Cardiac fibroblast (primary cell): ENCODE measurements around the gene RUNX2.

Experiments
- DNase-seq, 2 donors: peaks; one replicate each; pipeline versions ENCODE4 v3.0.0 to v3.0.0-alpha.2; 2010; ENCODE audit warnings: low read depth in 2 of 2
- H3K4me3 ChIP-seq, 2 donors: replicated peaks in 1 of 2; 1 replicate in 1 of 2; 2 replicates in 1 of 2; pipeline ENCODE4 v1.5.1; 2011; ENCODE audit warnings: low read depth in 2 of 2, low read length in 2 of 2, mild to moderate bottlenecking in 2 of 2, moderate library complexity in 1 of 2
- CTCF ChIP-seq: IDR thresholded peaks from one replicate; pipeline ENCODE4 v1.5.1; 2011; ENCODE audit warnings: low read depth, mild to moderate bottlenecking, low read length, inconsistent platforms

RUNX2 gene

DNA sequence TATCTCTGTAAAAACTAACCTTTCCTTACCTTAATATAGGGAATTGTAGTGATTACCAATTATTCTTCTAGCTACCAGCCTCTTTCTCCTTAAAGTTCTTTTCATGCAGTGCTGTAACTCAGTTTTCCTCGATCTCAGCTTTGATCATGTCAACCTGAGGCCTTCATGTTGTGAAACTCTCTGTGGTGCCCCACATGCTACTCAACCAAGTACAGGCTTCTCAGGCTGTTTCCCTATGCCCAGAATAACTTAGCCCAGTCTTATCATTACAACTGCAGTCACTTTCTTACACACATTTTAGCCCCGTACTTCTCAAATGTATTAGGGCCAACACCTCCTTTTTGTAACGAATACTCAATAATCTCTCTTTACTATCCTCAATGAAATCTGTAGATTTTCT is 139.7 kb downstream of the RUNX2 start:
- no peak for TF ChIP-seq CTCF
- DNase-seq = no peak
- H3K4me3 ChIP-seq = no peak overlapping the region

GRCh38 chr6:45469663-45470062 is 141.5 kb downstream of the RUNX2 start:
- no peak for DNase-seq
- TF ChIP-seq CTCF = no peak

DNA sequence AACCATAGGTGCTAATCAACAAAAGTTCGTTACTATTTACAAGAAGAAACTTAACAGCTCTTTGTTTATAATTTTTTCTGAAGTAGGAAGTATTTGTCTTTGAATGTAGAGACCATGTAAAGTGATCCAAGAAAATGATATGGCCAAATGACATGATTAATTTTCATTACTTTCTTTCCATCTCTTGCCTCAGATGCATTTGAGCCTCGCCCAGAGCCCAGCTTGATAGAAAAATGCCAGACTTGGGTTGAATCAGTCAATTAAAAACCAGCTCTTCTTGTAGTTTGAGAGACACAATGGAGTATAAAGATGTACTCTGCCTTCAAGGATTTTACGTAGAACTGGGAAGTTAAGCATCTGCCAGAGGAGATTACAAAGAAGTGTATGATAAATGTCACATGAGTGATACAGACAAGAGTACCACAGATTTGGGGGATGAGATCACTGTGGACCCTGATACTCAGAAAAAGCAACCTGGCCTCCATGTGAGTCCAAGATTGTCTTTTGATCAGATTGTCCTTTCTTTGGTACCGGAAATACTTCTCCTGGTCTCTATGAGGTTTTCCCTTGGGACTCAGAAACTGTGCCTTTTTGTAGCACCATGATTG is 142.1 kb downstream of the RUNX2 start:
- H3K4me3 ChIP-seq = no peak overlapping the region
- no peak for DNase-seq
- no peak for TF ChIP-seq CTCF

More at GRCh38 chr6:45469663-45470062, 141.5 kb downstream of the RUNX2 start:
- no peak overlapping the region for H3K4me3 ChIP-seq

DNA sequence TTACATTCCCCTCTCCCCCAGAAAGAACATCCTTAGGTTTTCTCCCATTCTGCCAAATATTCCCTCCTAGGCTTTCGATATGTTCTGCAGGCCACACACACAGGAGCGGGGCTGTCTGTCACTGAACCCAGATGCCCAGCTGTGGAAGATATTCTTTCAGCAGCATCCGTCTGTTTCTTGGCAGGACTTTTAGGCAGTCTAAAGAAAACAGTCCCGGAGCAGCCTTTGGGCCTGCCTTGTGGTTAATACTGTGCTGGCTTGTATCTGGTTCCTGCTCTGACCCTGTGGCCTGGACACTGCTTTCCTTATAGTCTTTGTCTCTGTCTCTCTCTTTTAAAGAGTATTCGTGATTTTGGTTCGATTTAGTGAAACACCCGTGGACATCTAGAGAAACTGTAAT is 144.3 kb downstream of the RUNX2 start:
- no peak for TF ChIP-seq CTCF
- no peak overlapping the region for H3K4me3 ChIP-seq
- DNase-seq = peak; percentile 60 to 73

- DNase-seq = no peak
- H3K4me3 ChIP-seq = no peak overlapping the region
- no peak for TF ChIP-seq CTCF
Observed at GRCh38 chr6:45473121-45473993, 145.2 kb downstream of the RUNX2 start.

DNA sequence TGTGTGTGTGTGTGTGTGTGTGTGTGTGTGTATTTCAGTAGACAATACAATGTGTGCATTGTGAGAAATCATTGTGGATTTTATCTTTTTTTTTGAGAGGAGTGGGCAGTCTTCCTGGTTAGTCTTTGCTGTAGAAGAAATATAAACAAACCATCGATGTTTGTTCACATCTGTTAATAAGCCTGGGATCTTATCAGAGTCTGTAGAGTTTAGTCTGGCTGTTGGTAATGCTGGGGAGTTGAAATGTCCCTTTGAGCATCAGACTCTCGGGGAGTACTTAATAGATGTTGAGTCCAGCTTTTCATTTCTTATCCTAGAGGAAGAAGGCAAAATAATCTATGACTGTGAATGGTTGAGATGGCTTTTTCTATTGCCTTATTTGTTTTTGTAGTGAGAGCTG is 146.2 kb downstream of the RUNX2 start:
- no peak overlapping the region for H3K4me3 ChIP-seq
- DNase-seq = no peak
- no peak for TF ChIP-seq CTCF
